H9 (cell line): ENCODE measurements around the gene PDXP. TPM values are rescaled to one million over a fixed set of nuclear protein-coding genes. Genes with fewer than 3 reads are reported as not detected.

ENCODE experiments used
- DNase-seq: peaks from one replicate; pipeline ENCODE4 v3.0.0-alpha.2; 2017
- H2AFZ ChIP-seq: one replicate; pipeline ENCODE4 v1.6.1; 2013; ENCODE audit warnings: mild to moderate bottlenecking, low read length, control low read depth, moderate library complexity
- H2AK5ac ChIP-seq: 2 replicates; pipeline ENCODE4 v1.6.1; 2013; ENCODE audit warnings: low read length, control low read depth, mixed read lengths; ENCODE audit not compliant: insufficient read length
- H2BK120ac ChIP-seq: one replicate; pipeline ENCODE4 v1.6.1; 2013; ENCODE audit warnings: low read depth, mild to moderate bottlenecking, low read length, control low read depth, inconsistent platforms; ENCODE audit not compliant: poor library complexity, severe bottlenecking
- H2BK12ac ChIP-seq: 2 replicates; pipeline ENCODE4 v1.6.1; 2013; ENCODE audit warnings: low read length, control low read depth, mixed read lengths, low read depth; ENCODE audit not compliant: insufficient read length
- H2BK15ac ChIP-seq: 2 replicates; pipeline ENCODE4 v1.6.1; 2013; ENCODE audit warnings: low read depth, low read length, control low read depth
- H2BK20ac ChIP-seq: one replicate; pipeline ENCODE4 v1.6.1; 2013; ENCODE audit warnings: low read depth, mild to moderate bottlenecking, low read length, control low read depth, inconsistent platforms; ENCODE audit not compliant: poor library complexity, severe bottlenecking
- H2BK5ac ChIP-seq: 2 replicates; pipeline ENCODE4 v1.6.1; 2013; ENCODE audit warnings: low read length, control low read depth, mixed read lengths; ENCODE audit not compliant: insufficient read length
- H3K14ac ChIP-seq: 2 replicates; pipeline ENCODE4 v1.6.1; 2013; ENCODE audit warnings: low read length, control low read depth; ENCODE audit not compliant: insufficient read depth
- H3K18ac ChIP-seq: 2 replicates; pipeline ENCODE4 v1.6.1; 2013; ENCODE audit warnings: low read depth, mild to moderate bottlenecking, mixed read lengths, low read length, control low read depth; ENCODE audit not compliant: insufficient read length
- H3K23ac ChIP-seq: 2 replicates; pipeline ENCODE4 v1.6.1; 2013; ENCODE audit warnings: low read length, control low read depth, mixed read lengths, low read depth; ENCODE audit not compliant: insufficient read length
- H3K23me2 ChIP-seq: 2 replicates; pipeline ENCODE4 v1.6.1; 2013; ENCODE audit warnings: low read depth, mild to moderate bottlenecking, mixed read lengths, low read length, control low read depth; ENCODE audit not compliant: insufficient read length, poor library complexity, severe bottlenecking
- H3K27ac ChIP-seq: 2 replicates; pipeline ENCODE4 v1.5.1; 2013; ENCODE audit warnings: low read length, control low read depth, mixed read lengths, low read depth; ENCODE audit not compliant: insufficient read length
- H3K27me3 ChIP-seq: 2 replicates; pipeline ENCODE4 v1.6.1; 2013; ENCODE audit warnings: low read length, control low read depth, inconsistent platforms; ENCODE audit not compliant: insufficient read depth
- H3K4ac ChIP-seq: 2 replicates; pipeline ENCODE4 v1.6.1; 2013; ENCODE audit warnings: low read depth, mild to moderate bottlenecking, control low read depth, inconsistent platforms, low read length, moderate library complexity
- H3K4me1 ChIP-seq: 2 replicates; pipeline ENCODE4 v1.6.1; 2013; ENCODE audit warnings: low read length, control low read depth, inconsistent platforms; ENCODE audit not compliant: insufficient read depth
- H3K4me2 ChIP-seq: 2 replicates; pipeline ENCODE4 v1.6.1; 2013; ENCODE audit warnings: low read length, control low read depth, mixed read lengths; ENCODE audit not compliant: insufficient read length, insufficient read depth
- H3K56ac ChIP-seq: 2 replicates; pipeline ENCODE4 v1.6.1; 2013; ENCODE audit warnings: low read depth, mild to moderate bottlenecking, mixed read lengths, low read length, control low read depth; ENCODE audit not compliant: insufficient read length
- H3K79me1 ChIP-seq: 2 replicates; pipeline ENCODE4 v1.6.1; 2013; ENCODE audit warnings: low read depth, mild to moderate bottlenecking, moderate library complexity, low read length, control low read depth, inconsistent platforms; ENCODE audit not compliant: insufficient read depth, poor library complexity, severe bottlenecking
- H3K79me2 ChIP-seq: 2 replicates; pipeline ENCODE4 v1.6.1; 2013; ENCODE audit warnings: low read length, control low read depth, inconsistent platforms; ENCODE audit not compliant: insufficient read depth
- H3K9ac ChIP-seq: 2 replicates; pipeline ENCODE4 v1.6.1; 2013; ENCODE audit warnings: low read length, control low read depth, mixed read lengths; ENCODE audit not compliant: insufficient read length; ENCODE audit errors: extremely low read depth
- H3K9me3 ChIP-seq: one replicate; pipeline ENCODE4 v1.6.1; 2013; ENCODE audit warnings: low read depth, low read length, inconsistent platforms; ENCODE audit not compliant: control insufficient read depth
- H3T11ph ChIP-seq: one replicate; pipeline ENCODE4 v1.6.1; 2013; ENCODE audit warnings: mild to moderate bottlenecking, low read length, control low read depth, inconsistent platforms
- H4K20me1 ChIP-seq: one replicate; pipeline ENCODE4 v1.6.1; 2013; ENCODE audit not compliant: control insufficient read depth, insufficient read length, insufficient read depth
- H4K5ac ChIP-seq: 2 replicates; pipeline ENCODE4 v1.6.1; 2013; ENCODE audit warnings: low read depth, mild to moderate bottlenecking, mixed read lengths, low read length, control low read depth; ENCODE audit not compliant: insufficient read length
- H4K8ac ChIP-seq: replicated peaks from 2 replicates; pipeline ENCODE4 v1.6.1; 2013; ENCODE audit warnings: low read length, control low read depth, mixed read lengths, low read depth; ENCODE audit not compliant: insufficient read length
- H4K91ac ChIP-seq: 2 replicates; pipeline ENCODE4 v1.6.1; 2013; ENCODE audit warnings: low read depth, mild to moderate bottlenecking, moderate library complexity, mixed read lengths, low read length, control low read depth; ENCODE audit not compliant: insufficient read length
- H3K27ac Mint-ChIP-seq, 3 experiments: 2 replicates in 2 of 3; 3 replicates in 1 of 3; pipeline ENCODE4 v1.8.0; 2020 to 2021; ENCODE audit warnings: mixed read lengths in 3 of 3, mild to moderate bottlenecking in 1 of 3, moderate library complexity in 1 of 3
- H3K27me3 Mint-ChIP-seq: 2 replicates; pipeline ENCODE4 v1.8.0; 2021; ENCODE audit warnings: low read depth, mild to moderate bottlenecking, moderate library complexity, mixed read lengths
- H3K36me3 Mint-ChIP-seq, 3 experiments: 2 replicates in 2 of 3; 3 replicates in 1 of 3; pipeline ENCODE4 v1.8.0; 2020 to 2021; ENCODE audit warnings: low read depth in 3 of 3, mixed read lengths in 3 of 3; ENCODE audit not compliant: insufficient read depth in 1 of 3
- H3K4me1 Mint-ChIP-seq, 2 experiments: 2 replicates each; pipeline ENCODE4 v1.8.0; 2020; ENCODE audit warnings: mixed read lengths in 2 of 2
- H3K4me3 Mint-ChIP-seq, 2 experiments: 2 replicates in 1 of 2; 3 replicates in 1 of 2; pipeline ENCODE4 v1.8.0; 2020 to 2021; ENCODE audit warnings: mild to moderate bottlenecking in 2 of 2, mixed read lengths in 2 of 2, moderate library complexity in 1 of 2
- H3K9me3 Mint-ChIP-seq, 2 experiments: 2 replicates in 1 of 2; 3 replicates in 1 of 2; pipeline ENCODE4 v1.8.0; 2020; ENCODE audit warnings: mild to moderate bottlenecking in 2 of 2, mixed read lengths in 2 of 2, moderate library complexity in 1 of 2
- CTCF ChIP-seq: fragments of 200-600 bp; sonication (generic); conservative IDR thresholded peaks from 3 replicates; pipeline ENCODE4 v1.8.0; 2021; ENCODE audit warnings: antibody characterized with exemption, mild to moderate bottlenecking
- WGBS: extraction: QIAGEN DNeasy Blood & Tissue Kit; methylation state at CpG from one replicate; pipeline ENCODE4 v1.1.7; 2013; ENCODE audit warnings: missing lambda C conversion rate, low lambda C conversion rate, mixed read lengths; ENCODE audit not compliant: insufficient read length; ENCODE audit errors: extremely low coverage; 5-methylcytosine and 5-hydroxymethylcytosine counted together
- total RNA-seq: library from RNA; stranded (reverse); gene quantifications from 2 replicates; pipeline ENCODE4 v1.2.1, GENCODE V29; 2021

PDXP gene
- total RNA-seq, 1 experiment from 2014 or later: 41.0 TPM

- Histone ChIP-seq H2BK20ac (no peak overlapping the region), H2BK120ac (no peak overlapping the region), H4K20me1 (no peaks in the 10 kb centered on the region), H3K79me1 (no peaks in the 10 kb centered on the region), H3K4me2 (no peak overlapping the region), H4K91ac (no peak overlapping the region), H3K23me2 (no peaks in the 10 kb centered on the region), H3K14ac (no peak overlapping the region), H2AFZ (no peak overlapping the region), H3K18ac (no peak overlapping the region), H3K56ac (no peak overlapping the region), H4K8ac (no peak overlapping the region), H3K27ac (no peak overlapping the region), H3K9me3 (no peaks in the 10 kb centered on the region), H3K27me3 (no peaks in the 10 kb centered on the region), H3K4ac (no peak overlapping the region), H2BK15ac (no peak overlapping the region), H2BK5ac (no peak overlapping the region), H3T11ph (no peak overlapping the region), H3K23ac (no peak overlapping the region), H3K79me2 (no peaks in the 10 kb centered on the region), H3K9ac (no peak overlapping the region), H4K5ac (no peak overlapping the region), H3K4me1 (no peaks in the 10 kb centered on the region), H2AK5ac (no peak overlapping the region), H2BK12ac (no peak overlapping the region)
- Mint-ChIP-seq H3K9me3 (no peaks in the 10 kb centered on the region), H3K36me3 (peaks cover 10 to 70% (median 57%) of the 10 kb centered on the region in 3 experiments; a peak in 6 of 7 replicates), H3K4me3 (no peak overlapping the region), H3K4me1 (no peaks in the 10 kb centered on the region), H3K27ac (no peak overlapping the region), H3K27me3 (no peaks in the 10 kb centered on the region)
- WGBS: no CpG with 5 or more reads among the region's 17 CpGs
- DNase-seq: no peak
- no peak for TF ChIP-seq CTCF
These were observed 7.9 kb upstream of the PDXP start for GRCh38 chr22:37650463-37651136.
